ENCODE results near the gene CRBN. TPM values are rescaled to one million over a fixed set of nuclear protein-coding genes. Genes with fewer than 3 reads are reported as not detected.

CRBN gene
- polyA plus RNA-seq, 1 of the 3 experiments (the other 2 are of a cell fraction), result 17.5 TPM

DNA sequence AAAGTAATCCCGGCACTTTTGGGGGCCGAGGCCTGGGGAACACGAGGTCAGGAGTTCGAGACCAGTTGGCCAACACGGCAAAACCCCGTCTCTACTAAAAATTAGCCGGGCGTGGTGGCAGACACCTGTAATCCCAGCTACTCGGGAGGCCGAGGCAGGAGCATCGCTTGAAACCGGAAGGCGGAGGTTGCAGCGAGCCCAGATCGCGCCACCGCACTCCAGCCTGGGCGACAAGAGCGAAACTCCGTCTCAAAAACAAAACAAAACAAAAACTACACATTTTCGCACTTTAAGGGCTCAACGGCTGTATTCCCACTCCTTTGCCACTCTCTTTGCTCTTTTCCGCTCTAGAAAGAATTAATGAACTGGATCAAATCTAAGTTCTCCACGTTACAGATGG is 53.5 kb downstream of the CRBN start (continued):
- TF ChIP-seq, protein P1, sequence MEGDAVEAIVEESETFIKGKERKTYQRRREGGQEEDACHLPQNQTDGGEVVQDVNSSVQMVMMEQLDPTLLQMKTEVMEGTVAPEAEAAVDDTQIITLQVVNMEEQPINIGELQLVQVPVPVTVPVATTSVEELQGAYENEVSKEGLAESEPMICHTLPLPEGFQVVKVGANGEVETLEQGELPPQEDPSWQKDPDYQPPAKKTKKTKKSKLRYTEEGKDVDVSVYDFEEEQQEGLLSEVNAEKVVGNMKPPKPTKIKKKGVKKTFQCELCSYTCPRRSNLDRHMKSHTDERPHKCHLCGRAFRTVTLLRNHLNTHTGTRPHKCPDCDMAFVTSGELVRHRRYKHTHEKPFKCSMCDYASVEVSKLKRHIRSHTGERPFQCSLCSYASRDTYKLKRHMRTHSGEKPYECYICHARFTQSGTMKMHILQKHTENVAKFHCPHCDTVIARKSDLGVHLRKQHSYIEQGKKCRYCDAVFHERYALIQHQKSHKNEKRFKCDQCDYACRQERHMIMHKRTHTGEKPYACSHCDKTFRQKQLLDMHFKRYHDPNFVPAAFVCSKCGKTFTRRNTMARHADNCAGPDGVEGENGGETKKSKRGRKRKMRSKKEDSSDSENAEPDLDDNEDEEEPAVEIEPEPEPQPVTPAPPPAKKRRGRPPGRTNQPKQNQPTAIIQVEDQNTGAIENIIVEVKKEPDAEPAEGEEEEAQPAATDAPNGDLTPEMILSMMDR (IDR thresholded peaks at IDR 0.05), result no peak
- TF ChIP-seq RFX5 (IDR thresholded peaks at IDR 0.05; ENCODE audit: low read length), result no peak
- TF ChIP-seq, protein P2, sequence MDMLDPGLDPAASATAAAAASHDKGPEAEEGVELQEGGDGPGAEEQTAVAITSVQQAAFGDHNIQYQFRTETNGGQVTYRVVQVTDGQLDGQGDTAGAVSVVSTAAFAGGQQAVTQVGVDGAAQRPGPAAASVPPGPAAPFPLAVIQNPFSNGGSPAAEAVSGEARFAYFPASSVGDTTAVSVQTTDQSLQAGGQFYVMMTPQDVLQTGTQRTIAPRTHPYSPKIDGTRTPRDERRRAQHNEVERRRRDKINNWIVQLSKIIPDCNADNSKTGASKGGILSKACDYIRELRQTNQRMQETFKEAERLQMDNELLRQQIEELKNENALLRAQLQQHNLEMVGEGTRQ (IDR thresholded peaks at IDR 0.05; ENCODE audit: borderline replicate concordance, low read depth, low read length), result no peak
- TF ChIP-seq TEAD4 (IDR thresholded peaks at IDR 0.05; ENCODE audit: borderline replicate concordance, insufficient read depth), result no peak
- no peak for TF ChIP-seq POLR2AphosphoS5 (IDR thresholded peaks at IDR 0.05; ENCODE audit: low read depth, low read length)
- TF ChIP-seq, protein P3, sequence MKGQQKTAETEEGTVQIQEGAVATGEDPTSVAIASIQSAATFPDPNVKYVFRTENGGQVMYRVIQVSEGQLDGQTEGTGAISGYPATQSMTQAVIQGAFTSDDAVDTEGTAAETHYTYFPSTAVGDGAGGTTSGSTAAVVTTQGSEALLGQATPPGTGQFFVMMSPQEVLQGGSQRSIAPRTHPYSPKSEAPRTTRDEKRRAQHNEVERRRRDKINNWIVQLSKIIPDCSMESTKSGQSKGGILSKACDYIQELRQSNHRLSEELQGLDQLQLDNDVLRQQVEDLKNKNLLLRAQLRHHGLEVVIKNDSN (IDR thresholded peaks at IDR 0.05; ENCODE audit: borderline replicate concordance, low read depth), result no peak
- TF ChIP-seq SMC3 (IDR thresholded peaks at IDR 0.05; ENCODE audit: low read depth, low read length), result no peak

DNA sequence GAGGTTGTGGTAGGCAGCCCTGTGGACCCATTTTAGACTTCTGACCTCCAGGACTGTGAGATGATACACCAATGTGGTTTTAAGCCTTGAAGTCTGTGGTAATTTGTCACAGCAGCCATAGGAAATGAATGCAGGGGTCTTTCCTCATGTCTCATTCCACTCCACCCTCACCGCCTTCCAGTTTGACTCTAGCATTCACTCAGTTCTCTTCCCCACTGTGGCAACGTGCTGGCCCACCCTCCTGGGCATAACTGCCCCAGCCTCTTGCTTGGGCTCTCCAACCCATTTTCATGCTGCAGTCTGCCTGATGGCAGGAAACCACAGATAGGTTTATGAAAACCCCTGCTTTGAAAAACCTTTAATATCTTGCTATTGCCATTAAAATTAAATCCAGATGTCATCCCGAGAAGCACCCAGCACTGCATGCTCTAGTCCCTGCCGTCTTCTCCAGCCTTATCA is 60.1 kb downstream of the CRBN start:
- 28% methylated on average over 4 of the region's 4 CpGs for WGBS (ENCODE audit: low lambda C conversion rate)
- Histone ChIP-seq H3K4me3 (ENCODE audit: low read depth in 2 of 2, low read length in 1 of 2) (no peak overlapping the region), H3K9me3 (no peaks in the 10 kb centered on the region), H3K79me2 (ENCODE audit: insufficient read depth) (no peaks in the 10 kb centered on the region), H2AFZ (ENCODE audit: low read depth) (no peak overlapping the region), H3K36me3 (replicated peaks in 1 of 2; ENCODE audit: control insufficient read depth in 1 of 2, insufficient read depth in 2 of 2, low read length in 1 of 2) (no peaks in the 10 kb centered on the region), H3K4me1 (ENCODE audit: control insufficient read depth in 1 of 2, insufficient read depth in 2 of 2, low read depth in 1 of 2, low read length in 1 of 2) (peaks cover 0 to 6% of the 10 kb centered on the region in 2 experiments; a peak in 1 of 4 replicates), H4K20me1 (ENCODE audit: insufficient read depth) (no peaks in the 10 kb centered on the region), H3K27ac (ENCODE audit: low read depth in 2 of 2, low read length in 1 of 2) (no peak overlapping the region), H3F3A (replicated peaks; ENCODE audit: insufficient read depth) (no peaks in the 10 kb centered on the region), H3K4me2 (no peak overlapping the region), H3K9me2 (no peaks in the 10 kb centered on the region), H3K27me3 (ENCODE audit: insufficient read depth) (no peaks in the 10 kb centered on the region), H3K9ac (no peak overlapping the region)
- ChIA-PET CTCF (no interaction called here), POLR2A (no interaction called here)
- DNase-seq, result peak; percentile 40
- TF ChIP-seq TCF12 (IDR thresholded peaks at IDR 0.05) (peak; percentile 41; the same call in 1 of the 2 replicates), FOSL2 (IDR thresholded peaks at IDR 0.05; ENCODE audit: borderline replicate concordance, low read depth) (no peak)
- TF ChIP-seq, protein P2 (IDR thresholded peaks at IDR 0.05; ENCODE audit: borderline replicate concordance, low read depth, low read length), result no peak
- TF ChIP-seq, protein P1 (IDR thresholded peaks at IDR 0.05), result no peak
